KMS-11 (cell line): ENCODE data around the gene SDK1.

Experiments used
- H2AFZ ChIP-seq: fragments of 200-600 bp; sonication (generic); 2 replicates; pipeline ENCODE4 v1.6.1; 2016; ENCODE audit warnings: antibody characterized with exemption, mixed run types, low read depth
- H3K27ac ChIP-seq: fragments of 200-600 bp; sonication (generic); 2 replicates; pipeline ENCODE4 v1.6.1; 2016; ENCODE audit warnings: mild to moderate bottlenecking, mixed run types
- H3K27me3 ChIP-seq: fragments of 200-600 bp; sonication (generic); 2 replicates; pipeline ENCODE4 v1.6.1; 2017; ENCODE audit warnings: mild to moderate bottlenecking, low read depth, mixed run types, moderate library complexity; ENCODE audit not compliant: insufficient read depth
- H3K36me3 ChIP-seq: fragments of 200-600 bp; sonication (generic); 2 replicates; pipeline ENCODE4 v1.6.1; 2017; ENCODE audit warnings: mild to moderate bottlenecking, mixed run types; ENCODE audit not compliant: insufficient read depth
- H3K4me1 ChIP-seq: fragments of 200-600 bp; sonication (generic); 2 replicates; pipeline ENCODE4 v1.6.1; 2016; ENCODE audit warnings: mild to moderate bottlenecking, low read depth, mixed run types; ENCODE audit not compliant: poor library complexity, severe bottlenecking
- H3K4me2 ChIP-seq: fragments of 200-600 bp; sonication (generic); 2 replicates; pipeline ENCODE4 v1.7.0; 2016; ENCODE audit warnings: mild to moderate bottlenecking, mixed run types
- H3K4me3 ChIP-seq: fragments of 200-600 bp; sonication (generic); IDR thresholded peaks from 2 replicates; pipeline ENCODE4 v1.6.1; 2017; ENCODE audit warnings: low read depth, low read length, mixed read lengths; ENCODE audit not compliant: insufficient read depth
- H3K79me2 ChIP-seq: fragments of 200-600 bp; sonication (generic); 2 replicates; pipeline ENCODE4 v1.6.1; 2016; ENCODE audit warnings: low read depth, mixed run types; ENCODE audit not compliant: insufficient read depth
- H3K9ac ChIP-seq: fragments of 200-600 bp; sonication (generic); 2 replicates; pipeline ENCODE4 v1.6.1; 2016; ENCODE audit warnings: mild to moderate bottlenecking, mixed run types
- H4K20me1 ChIP-seq: fragments of 200-600 bp; sonication (generic); 2 replicates; pipeline ENCODE4 v1.6.1; 2016; ENCODE audit warnings: mild to moderate bottlenecking, mixed run types; ENCODE audit not compliant: insufficient read depth
- CTCF ChIP-seq: fragments of 200-600 bp; sonication (generic); conservative IDR thresholded peaks from 2 replicates; pipeline ENCODE4 v1.6.1; 2017; ENCODE audit warnings: low read depth, mild to moderate bottlenecking, antibody characterized with exemption, low read length, moderate library complexity, mixed read lengths

SDK1 gene

DNA sequence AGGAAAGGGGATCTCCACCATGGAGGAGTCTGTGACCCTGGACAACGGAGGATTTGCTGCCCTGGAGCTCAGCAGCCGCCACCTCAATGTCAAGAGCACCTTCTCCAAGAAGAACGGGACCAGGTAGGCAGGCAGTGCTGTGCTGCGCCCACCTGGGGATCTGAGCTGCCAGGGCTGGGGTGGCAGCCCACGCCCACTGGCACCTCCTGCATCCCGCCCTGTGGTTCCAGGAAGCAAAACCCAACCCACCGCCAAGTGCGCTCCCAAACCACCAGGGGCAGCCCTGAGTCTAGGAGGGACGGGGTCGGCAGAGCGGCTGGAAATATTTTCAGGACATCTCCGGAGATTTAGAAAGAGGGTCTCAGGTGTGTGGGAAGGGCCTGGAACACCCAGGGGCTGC, 940.7 kb downstream of the SDK1 start:
- Histone ChIP-seq H2AFZ (no peak overlapping the region), H3K9ac (no peak overlapping the region), H4K20me1 (no peaks in the 10 kb centered on the region), H3K4me1 (no peaks in the 10 kb centered on the region), H3K27ac (no peak overlapping the region), H3K4me3 (no peak overlapping the region), H3K79me2 (no peaks in the 10 kb centered on the region), H3K36me3 (no peaks in the 10 kb centered on the region), H3K4me2 (no peak overlapping the region), H3K27me3 (no peaks in the 10 kb centered on the region)
- no peak for TF ChIP-seq CTCF

DNA sequence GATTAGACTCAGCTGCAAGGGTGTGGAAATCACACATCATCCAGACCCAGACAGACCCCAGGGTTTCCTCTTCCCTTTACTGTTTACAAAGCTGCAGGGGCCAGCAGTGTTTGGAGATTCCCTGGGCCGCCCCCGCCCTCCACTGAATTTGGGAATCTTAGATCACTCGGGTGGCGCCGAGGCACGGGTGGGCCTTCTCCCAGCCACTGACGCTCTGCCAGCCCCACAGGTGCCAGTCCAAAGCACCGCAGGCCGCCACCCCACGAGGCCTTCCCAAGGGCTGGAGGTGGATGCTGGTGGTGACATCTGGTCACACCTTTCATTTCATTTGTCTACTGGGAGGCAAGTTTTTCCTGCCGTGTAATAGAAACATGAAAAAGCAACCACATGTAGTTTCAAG, 941.7 kb downstream of the SDK1 start:
- TF ChIP-seq CTCF: no peak
- Histone ChIP-seq H3K27ac (no peak overlapping the region), H3K9ac (no peak overlapping the region), H4K20me1 (no peaks in the 10 kb centered on the region), H3K27me3 (no peaks in the 10 kb centered on the region), H3K79me2 (no peaks in the 10 kb centered on the region), H3K4me3 (no peak overlapping the region), H3K4me2 (no peak overlapping the region), H3K36me3 (no peaks in the 10 kb centered on the region), H2AFZ (no peak overlapping the region), H3K4me1 (no peaks in the 10 kb centered on the region)

- Histone ChIP-seq H3K36me3 (no peaks in the 10 kb centered on the region), H3K27ac (no peak overlapping the region), H2AFZ (no peak overlapping the region), H3K4me1 (no peaks in the 10 kb centered on the region), H3K9ac (no peak overlapping the region), H3K27me3 (no peaks in the 10 kb centered on the region), H3K79me2 (no peaks in the 10 kb centered on the region), H4K20me1 (no peaks in the 10 kb centered on the region), H3K4me2 (no peak overlapping the region), H3K4me3 (no peak overlapping the region)
- no peak for TF ChIP-seq CTCF
Observed at GRCh38 chr7:4244041-4244440, 943.0 kb downstream of the SDK1 start.

- no peaks in the 10 kb centered on the region for H3K4me1 ChIP-seq
- no peak overlapping the region for H3K4me3 ChIP-seq
- TF ChIP-seq CTCF: no peak
- no peak overlapping the region for H3K9ac ChIP-seq
- H2AFZ ChIP-seq: no peak overlapping the region
- H3K79me2 ChIP-seq: no peaks in the 10 kb centered on the region
- no peaks in the 10 kb centered on the region for H3K36me3 ChIP-seq
- H4K20me1 ChIP-seq: no peaks in the 10 kb centered on the region
- H3K27ac ChIP-seq: no peak overlapping the region
- H3K27me3 ChIP-seq: no peaks in the 10 kb centered on the region
- H3K4me2 ChIP-seq: no peak overlapping the region
Observed at GRCh38 chr7:4244635-4245034, 943.6 kb downstream of the SDK1 start.
